ENCODE results near the gene CTSE. TPM values are rescaled to one million over a fixed set of nuclear protein-coding genes. Genes with fewer than 3 reads are reported as not detected.

The CTSE gene
- total RNA-seq, 1 donor from 2014 or later: 5.6 TPM

- no peak for DNase-seq (ENCODE audit: low spot score, unreplicated experiment)
- Mint-ChIP-seq H3K36me3 (ENCODE audit: insufficient read depth) (peaks cover 2% of the 10 kb centered on the region), H3K27ac (no peak overlapping the region), H3K9me3 (ENCODE audit: low read depth) (peaks cover 5% of the 10 kb centered on the region), H3K27me3 (peaks cover 9% of the 10 kb centered on the region), H3K4me3 (ENCODE audit: low read depth) (no peak overlapping the region), H3K4me1 (ENCODE audit: low read depth) (peaks cover 3% of the 10 kb centered on the region)
- TF ChIP-seq, protein P1, sequence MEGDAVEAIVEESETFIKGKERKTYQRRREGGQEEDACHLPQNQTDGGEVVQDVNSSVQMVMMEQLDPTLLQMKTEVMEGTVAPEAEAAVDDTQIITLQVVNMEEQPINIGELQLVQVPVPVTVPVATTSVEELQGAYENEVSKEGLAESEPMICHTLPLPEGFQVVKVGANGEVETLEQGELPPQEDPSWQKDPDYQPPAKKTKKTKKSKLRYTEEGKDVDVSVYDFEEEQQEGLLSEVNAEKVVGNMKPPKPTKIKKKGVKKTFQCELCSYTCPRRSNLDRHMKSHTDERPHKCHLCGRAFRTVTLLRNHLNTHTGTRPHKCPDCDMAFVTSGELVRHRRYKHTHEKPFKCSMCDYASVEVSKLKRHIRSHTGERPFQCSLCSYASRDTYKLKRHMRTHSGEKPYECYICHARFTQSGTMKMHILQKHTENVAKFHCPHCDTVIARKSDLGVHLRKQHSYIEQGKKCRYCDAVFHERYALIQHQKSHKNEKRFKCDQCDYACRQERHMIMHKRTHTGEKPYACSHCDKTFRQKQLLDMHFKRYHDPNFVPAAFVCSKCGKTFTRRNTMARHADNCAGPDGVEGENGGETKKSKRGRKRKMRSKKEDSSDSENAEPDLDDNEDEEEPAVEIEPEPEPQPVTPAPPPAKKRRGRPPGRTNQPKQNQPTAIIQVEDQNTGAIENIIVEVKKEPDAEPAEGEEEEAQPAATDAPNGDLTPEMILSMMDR (IDR thresholded peaks at IDR 0.05; ENCODE audit: unreplicated experiment): no peak
These were observed 9.1 kb downstream of the CTSE start for GRCh38 chr1:206014601-206015000.

DNA sequence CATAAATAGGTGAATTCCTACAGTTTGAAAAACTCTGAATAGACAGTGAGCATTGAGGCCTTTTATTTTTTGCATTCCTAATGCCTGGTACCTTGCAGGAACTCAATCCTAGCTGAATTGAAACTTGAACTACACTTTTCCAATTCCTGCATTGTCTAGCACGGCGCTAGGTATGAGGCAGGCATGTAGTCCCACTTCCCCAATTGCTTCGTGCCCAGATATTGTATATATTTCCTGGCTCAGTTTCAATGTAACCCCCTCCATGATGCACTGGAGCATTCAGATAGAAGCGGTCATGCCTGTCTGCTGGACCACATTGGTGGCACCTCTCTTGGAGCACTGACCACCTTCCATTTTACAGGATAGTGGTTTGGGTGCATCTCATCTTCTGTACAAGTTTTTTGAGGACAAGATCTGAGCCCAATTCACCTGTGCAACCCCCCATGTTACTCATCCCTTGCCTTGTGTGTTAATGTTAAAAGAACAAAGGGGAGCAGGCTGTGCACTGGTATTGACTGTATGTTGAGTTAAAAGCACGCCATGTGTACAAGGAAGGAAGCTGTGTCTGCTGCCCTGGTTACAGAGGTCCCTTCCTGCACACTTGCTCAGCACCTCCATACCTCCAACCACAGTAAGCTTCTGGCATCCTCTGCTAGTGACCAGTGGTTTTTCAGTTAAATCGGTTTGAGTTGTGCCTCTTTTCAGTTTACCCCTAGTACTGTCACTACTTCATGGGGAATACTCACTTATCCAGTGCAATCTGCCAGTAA, 10.5 kb downstream of the CTSE start:
- Mint-ChIP-seq H3K36me3 (ENCODE audit: insufficient read depth) (peaks cover 2% of the 10 kb centered on the region), H3K4me3 (ENCODE audit: low read depth) (no peak overlapping the region), H3K4me1 (ENCODE audit: low read depth) (peaks cover 3% of the 10 kb centered on the region), H3K9me3 (ENCODE audit: low read depth) (peaks cover 5% of the 10 kb centered on the region), H3K27me3 (peaks cover 12% of the 10 kb centered on the region), H3K27ac (no peak overlapping the region)
- DNase-seq (ENCODE audit: low spot score, unreplicated experiment): no peak
- TF ChIP-seq, protein P1 (IDR thresholded peaks at IDR 0.05; ENCODE audit: unreplicated experiment): no peak

DNA sequence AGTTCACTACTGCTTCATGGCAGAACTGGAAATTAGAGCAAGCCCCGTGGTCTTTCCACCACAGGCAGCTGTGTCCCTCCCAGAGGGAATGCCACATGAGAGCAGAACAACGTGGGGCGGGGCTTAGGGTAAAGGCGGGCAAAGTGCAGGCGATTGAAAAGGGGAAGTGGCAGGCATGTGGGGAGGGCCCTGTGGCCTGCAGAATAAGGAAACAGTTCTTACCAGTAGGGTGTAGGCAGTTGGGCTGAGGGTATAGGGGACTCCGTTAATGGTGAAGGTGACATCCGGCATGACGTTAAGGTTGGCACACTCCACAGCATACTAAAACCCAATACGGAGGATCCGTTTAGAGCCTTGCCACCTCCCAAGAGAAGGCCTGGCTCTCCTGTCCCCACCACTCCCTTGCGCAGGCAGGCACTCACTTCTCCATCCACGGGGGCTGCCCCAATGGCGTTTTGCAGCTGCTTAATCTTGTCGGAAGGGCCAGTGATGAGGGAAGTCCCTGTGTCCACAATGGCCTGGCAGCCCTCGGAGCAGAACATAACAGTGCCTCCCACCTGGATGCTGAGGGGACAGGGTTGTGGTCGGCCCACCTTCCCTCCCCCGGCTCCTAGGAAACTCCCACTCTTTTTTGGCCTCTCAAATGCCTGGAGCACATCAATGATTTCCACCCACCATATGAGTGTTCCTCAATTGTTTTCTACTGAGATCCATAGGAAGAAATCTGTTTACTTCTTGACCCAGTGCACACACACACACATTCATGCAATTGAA, 11.4 kb downstream of the CTSE start:
- Mint-ChIP-seq H3K9me3 (ENCODE audit: low read depth) (no peaks in the 10 kb centered on the region), H3K27me3 (peaks cover 12% of the 10 kb centered on the region), H3K36me3 (ENCODE audit: insufficient read depth) (no peaks in the 10 kb centered on the region), H3K4me3 (ENCODE audit: low read depth) (no peak overlapping the region), H3K27ac (no peak overlapping the region), H3K4me1 (ENCODE audit: low read depth) (peaks cover 3% of the 10 kb centered on the region)
- DNase-seq (ENCODE audit: low spot score, unreplicated experiment): no peak
- TF ChIP-seq, protein P1 (IDR thresholded peaks at IDR 0.05; ENCODE audit: unreplicated experiment): no peak

DNA sequence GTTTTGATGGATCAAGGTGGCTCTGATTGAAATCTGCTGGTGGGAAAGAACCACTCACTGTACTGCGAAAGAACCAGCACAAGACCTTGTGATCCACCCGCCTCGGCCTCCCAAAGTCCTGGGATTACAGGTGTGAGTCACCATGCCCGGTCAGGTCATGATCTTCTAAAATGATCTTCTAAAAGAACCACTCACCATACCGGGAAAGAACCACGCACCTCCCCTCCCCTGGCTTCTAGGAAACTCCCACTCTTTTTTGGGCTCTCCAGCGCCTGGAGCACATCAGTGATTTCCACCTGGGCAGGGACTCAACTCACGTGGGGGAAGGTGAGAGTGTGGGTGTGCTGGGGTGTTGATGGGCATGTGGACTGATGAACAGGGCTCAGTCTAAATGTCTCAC, 12.6 kb downstream of the CTSE start:
- no peak overlapping the region for H3K27ac Mint-ChIP-seq
- DNase-seq (ENCODE audit: low spot score, unreplicated experiment): no peak
- H3K4me3 Mint-ChIP-seq (ENCODE audit: low read depth): no peak overlapping the region
- H3K9me3 Mint-ChIP-seq (ENCODE audit: low read depth): no peaks in the 10 kb centered on the region
- H3K36me3 Mint-ChIP-seq (ENCODE audit: insufficient read depth): no peaks in the 10 kb centered on the region
- H3K27me3 Mint-ChIP-seq: peaks cover 20% of the 10 kb centered on the region
- TF ChIP-seq, protein P1 (IDR thresholded peaks at IDR 0.05; ENCODE audit: unreplicated experiment): no peak
- H3K4me1 Mint-ChIP-seq (ENCODE audit: low read depth): peaks cover 3% of the 10 kb centered on the region

DNA sequence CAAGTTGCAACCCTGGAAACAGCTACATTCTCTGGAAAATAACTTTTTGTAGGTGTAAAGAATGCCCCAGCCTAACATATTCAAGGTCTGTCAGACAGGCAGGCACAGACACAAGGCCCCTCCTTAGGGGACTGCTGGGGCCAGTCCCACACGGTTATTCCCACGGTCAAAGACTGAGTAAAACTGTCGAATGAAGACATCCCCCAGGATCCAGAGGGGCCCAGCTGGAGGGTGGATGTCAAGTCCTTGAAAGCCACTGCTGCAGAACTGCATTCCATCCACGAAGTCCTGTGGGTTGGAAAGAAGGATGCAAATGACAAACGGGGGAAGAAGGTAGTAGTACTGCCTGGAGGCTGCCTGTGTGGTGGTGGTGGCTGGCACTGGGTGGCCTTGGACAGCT, 13.6 kb downstream of the CTSE start:
- Mint-ChIP-seq H3K27ac (no peak overlapping the region), H3K9me3 (ENCODE audit: low read depth) (no peaks in the 10 kb centered on the region), H3K36me3 (ENCODE audit: insufficient read depth) (no peaks in the 10 kb centered on the region), H3K27me3 (peaks cover 24% of the 10 kb centered on the region), H3K4me3 (ENCODE audit: low read depth) (no peak overlapping the region), H3K4me1 (ENCODE audit: low read depth) (peaks cover 3% of the 10 kb centered on the region)
- DNase-seq (ENCODE audit: low spot score, unreplicated experiment): no peak
- TF ChIP-seq, protein P1 (IDR thresholded peaks at IDR 0.05; ENCODE audit: unreplicated experiment): no peak
